IPS DF 6.9 (cell line): ENCODE results near the gene KDM2A.
A peak's percentile ranks its signal among the peaks of the same experiment; 100 is the strongest.

Experiments
- DNase-seq: peaks from one replicate; pipeline ENCODE4 v3.0.0-alpha.2; 2013; ENCODE audit warnings: low read depth, low spot score
- H3K27ac ChIP-seq: one replicate; pipeline ENCODE4 v1.5.1; 2013; ENCODE audit warnings: low read length, control low read depth
- H3K27me3 ChIP-seq: 2 replicates; pipeline ENCODE4 v1.6.1; 2013; ENCODE audit warnings: mild to moderate bottlenecking, low read length; ENCODE audit not compliant: control insufficient read depth, insufficient read depth
- H3K36me3 ChIP-seq: 2 replicates; pipeline ENCODE4 v1.6.1; 2013; ENCODE audit warnings: low read length; ENCODE audit not compliant: control insufficient read depth, insufficient read depth
- H3K4me1 ChIP-seq: 2 replicates; pipeline ENCODE4 v1.6.1; 2013; ENCODE audit warnings: low read length; ENCODE audit not compliant: control insufficient read depth, insufficient read depth
- H3K4me3 ChIP-seq: 2 replicates; pipeline ENCODE4 v1.5.1; 2013; ENCODE audit warnings: mild to moderate bottlenecking, low read length
- H3K9me3 ChIP-seq: 2 replicates; pipeline ENCODE4 v1.6.1; 2013; ENCODE audit warnings: low read length, inconsistent platforms; ENCODE audit not compliant: control insufficient read depth, insufficient read depth
- WGBS: extraction: QIAGEN DNeasy Blood & Tissue Kit; methylation state at CpG from one replicate; pipeline ENCODE4 v1.1.7; 2013; ENCODE audit warnings: mixed read lengths, missing lambda C conversion rate; ENCODE audit not compliant: insufficient read length, insufficient coverage; 5-methylcytosine and 5-hydroxymethylcytosine counted together

Gene KDM2A

GRCh38 chr11:67267188-67268080, 148.4 kb downstream of the KDM2A start:
- H3K4me3 ChIP-seq, result peak overlapping the region; percentile 70; the same call in 1 of the 2 replicates
- WGBS, result no CpG with 5 or more reads among the region's 30 CpGs
- H3K36me3 ChIP-seq, result peaks cover 2% of the 10 kb centered on the region; the same call in 1 of the 2 replicates
- H3K4me1 ChIP-seq, result peaks cover 15% of the 10 kb centered on the region
- no peaks in the 10 kb centered on the region; the same call in 1 of the 2 replicates for H3K27me3 ChIP-seq
- H3K9me3 ChIP-seq, result no peaks in the 10 kb centered on the region
- no peak for DNase-seq
- H3K27ac ChIP-seq, result no peak overlapping the region

GRCh38 chr11:67268081-67268961, 149.3 kb downstream of the KDM2A start:
- Histone ChIP-seq H3K27me3 (no peaks in the 10 kb centered on the region; the same call in 1 of the 2 replicates), H3K4me1 (peaks cover 13% of the 10 kb centered on the region), H3K4me3 (no peak overlapping the region), H3K27ac (no peak overlapping the region), H3K9me3 (no peaks in the 10 kb centered on the region), H3K36me3 (peaks cover 6% of the 10 kb centered on the region; the same call in 1 of the 2 replicates)
- no peak for DNase-seq
- WGBS, result no CpG with 5 or more reads among the region's 21 CpGs

GRCh38 chr11:67268962-67269268, 149.9 kb downstream of the KDM2A start:
- WGBS, result no CpG with 5 or more reads among the region's 13 CpGs

GRCh38 chr11:67269401-67270255, 150.6 kb downstream of the KDM2A start:
- Histone ChIP-seq H3K4me1 (peaks cover 13% of the 10 kb centered on the region), H3K36me3 (peaks cover 6% of the 10 kb centered on the region; the same call in 1 of the 2 replicates), H3K27ac (no peak overlapping the region), H3K9me3 (no peaks in the 10 kb centered on the region), H3K4me3 (no peak overlapping the region), H3K27me3 (no peaks in the 10 kb centered on the region; the same call in 1 of the 2 replicates)
- WGBS, result no CpG with 5 or more reads among the region's 15 CpGs
- DNase-seq, result no peak

More at GRCh38 chr11:67268962-67269268, 149.9 kb downstream of the KDM2A start:
- H3K36me3 ChIP-seq, result peaks cover 6% of the 10 kb centered on the region; the same call in 1 of the 2 replicates
- H3K27me3 ChIP-seq, result no peaks in the 10 kb centered on the region; the same call in 1 of the 2 replicates
- DNase-seq, result no peak
- no peak overlapping the region for H3K27ac ChIP-seq
- no peaks in the 10 kb centered on the region for H3K9me3 ChIP-seq
- no peak overlapping the region for H3K4me3 ChIP-seq
- peaks cover 13% of the 10 kb centered on the region for H3K4me1 ChIP-seq

- no peak for DNase-seq
- whole genome bisulfite sequencing, result no CpG with 5 or more reads among the region's 28 CpGs
- peaks cover 6% of the 10 kb centered on the region; the same call in 1 of the 2 replicates for H3K36me3 ChIP-seq
Measured at GRCh38 chr11:67270256-67271204, 151.5 kb downstream of the KDM2A start.

GRCh38 chr11:67271205-67271540, 152.1 kb downstream of the KDM2A start:
- no peak for DNase-seq
- Histone ChIP-seq H3K36me3 (peaks cover 6% of the 10 kb centered on the region; the same call in 1 of the 2 replicates), H3K4me3 (no peak overlapping the region), H3K4me1 (peaks cover 13% of the 10 kb centered on the region), H3K27me3 (no peaks in the 10 kb centered on the region), H3K27ac (no peak overlapping the region), H3K9me3 (no peaks in the 10 kb centered on the region)
- WGBS, result no CpG with 5 or more reads among the region's 5 CpGs

More at GRCh38 chr11:67270256-67271204, 151.5 kb downstream of the KDM2A start:
- Histone ChIP-seq H3K27ac (no peak overlapping the region), H3K27me3 (no peaks in the 10 kb centered on the region), H3K9me3 (no peaks in the 10 kb centered on the region), H3K4me1 (peaks cover 13% of the 10 kb centered on the region), H3K4me3 (no peak overlapping the region)

GRCh38 chr11:67271541-67272284, 152.7 kb downstream of the KDM2A start:
- Histone ChIP-seq H3K27me3 (no peaks in the 10 kb centered on the region), H3K4me3 (no peak overlapping the region), H3K4me1 (peaks cover 13% of the 10 kb centered on the region), H3K36me3 (peaks cover 6% of the 10 kb centered on the region; the same call in 1 of the 2 replicates), H3K27ac (no peak overlapping the region), H3K9me3 (no peaks in the 10 kb centered on the region)
- DNase-seq, result no peak
- WGBS, result no CpG with 5 or more reads among the region's 19 CpGs

- Histone ChIP-seq H3K27me3 (no peaks in the 10 kb centered on the region), H3K36me3 (peaks cover 6% of the 10 kb centered on the region; the same call in 1 of the 2 replicates), H3K4me3 (no peak overlapping the region), H3K9me3 (no peaks in the 10 kb centered on the region), H3K4me1 (peaks cover 16% of the 10 kb centered on the region), H3K27ac (no peak overlapping the region)
- DNase-seq, result no peak
- WGBS, result no CpG with 5 or more reads among the region's 23 CpGs
Measured at GRCh38 chr11:67272327-67273259, 153.5 kb downstream of the KDM2A start.
